GM12878 (cell line): Measurements from ENCODE around the gene SOX12. TPM values are rescaled to one million over a fixed set of nuclear protein-coding genes. Genes with fewer than 3 reads are reported as not detected.

Source experiments
- ATF7 ChIP-seq: fragments of 450-650 bp; IDR thresholded peaks from 2 replicates; pipeline ENCODE4 v1.6.1; 2016; ENCODE audit warnings: low read depth, mild to moderate bottlenecking
- ESRRA ChIP-seq: IDR thresholded peaks from 2 replicates; pipeline ENCODE4 v1.6.1; 2012; ENCODE audit warnings: mild to moderate bottlenecking, low read length, improper control_type of control experiment
- ETV6 ChIP-seq, 2 experiments: fragments of 450-650 bp in 1 of 2; IDR thresholded peaks in 1 of 2; conservative IDR thresholded peaks in 1 of 2; 2 replicates each; pipeline ENCODE4 v1.6.1; 2014; ENCODE audit warnings: antibody characterized with exemption in 1 of 2, borderline replicate concordance in 1 of 2, low read depth in 1 of 2, mild to moderate bottlenecking in 1 of 2, moderate library complexity in 1 of 2
- FOXK2 ChIP-seq: fragments of 450-650 bp; IDR thresholded peaks from 2 replicates; pipeline ENCODE4 v1.6.1; 2017; ENCODE audit warnings: mild to moderate bottlenecking, moderate library complexity
- GABPA ChIP-seq: IDR thresholded peaks from 2 replicates; pipeline ENCODE4 v1.6.1; 2014; ENCODE audit warnings: antibody characterized with exemption, low read depth, mild to moderate bottlenecking, inconsistent platforms
- HDAC2 ChIP-seq: fragments of 200-600 bp; sonication (generic); IDR thresholded peaks from 2 replicates; pipeline ENCODE4 v1.6.1; 2017
- MTA2 ChIP-seq: fragments of 450-650 bp; IDR thresholded peaks from 2 replicates; pipeline ENCODE4 v1.6.1; 2016; ENCODE audit warnings: low read depth, mild to moderate bottlenecking, moderate library complexity
- PML ChIP-seq: IDR thresholded peaks from 2 replicates; pipeline ENCODE4 v1.6.1; 2012; ENCODE audit warnings: low read length, inconsistent platforms
- RAD51 ChIP-seq: fragments of 450-650 bp; IDR thresholded peaks from 2 replicates; pipeline ENCODE4 v1.6.1; 2016; ENCODE audit warnings: moderate library complexity, mild to moderate bottlenecking, inconsistent platforms
- TBL1XR1 ChIP-seq: IDR thresholded peaks from 2 replicates; pipeline ENCODE4 v1.6.1; 2012; ENCODE audit warnings: low read depth, low read length, improper control_type of control experiment
- polyA plus RNA-seq, 11 experiments: library from polyadenylated mRNA; depleted of rRNA in 4 of 11; unstranded in 6 of 11; stranded (reverse) in 5 of 11; fragments of >200 nt; fragmentation: Nextera tagmentation in 4 of 11; fragmentation: Illumina TruSeq in 1 of 11; extraction: Ambion mirVana in 4 of 11; extraction: Trizol in 1 of 11; gene quantifications; 1 replicate in 1 of 11; 2 replicates in 10 of 11; pipeline versions ENCODE4 v1.2.1 to v1.2.3, GENCODE V29; 2011 to 2016; ENCODE audit warnings: inconsistent platforms in 2 of 11, missing spikeins in 2 of 11, low read depth in 1 of 11
- total RNA-seq, 4 experiments: library from RNA; depleted of rRNA in 3 of 4; stranded (reverse); fragments of >200 nt in 3 of 4; fragmentation: Illumina TruSeq in 1 of 4; extraction: Trizol in 1 of 4; gene quantifications; 2 replicates each; pipeline versions ENCODE4 v1.2.1 to v1.2.3, GENCODE V29; 2013 to 2021
- TF ChIP-seq, protein P1 (sequence below): IDR thresholded peaks from 2 replicates; pipeline ENCODE4 v1.6.1; 2011; ENCODE audit warnings: low read depth, mild to moderate bottlenecking, low read length, moderate library complexity, borderline replicate concordance; ENCODE audit errors: extremely low read depth
- TF ChIP-seq, protein P2 (sequence below): fragments of 450-650 bp; IDR thresholded peaks from 2 replicates; pipeline ENCODE4 v1.6.1; 2016; ENCODE audit warnings: mild to moderate bottlenecking, moderate library complexity, borderline replicate concordance
- TF ChIP-seq, protein P3 (sequence below): IDR thresholded peaks from 2 replicates; pipeline ENCODE4 v1.6.1; 2011; ENCODE audit warnings: borderline replicate concordance, low read depth, mild to moderate bottlenecking, moderate library complexity, low read length; ENCODE audit not compliant: insufficient read depth, poor library complexity, severe bottlenecking
- TF ChIP-seq, protein P4 (sequence below): fragments of 450-650 bp; formaldehyde crosslinking; IDR thresholded peaks from 2 replicates; pipeline ENCODE4 v1.4.0; 2020; ENCODE audit warnings: mild to moderate bottlenecking, moderate library complexity
- TF ChIP-seq, protein P5 (sequence below): fragments of 450-650 bp; IDR thresholded peaks from 2 replicates; pipeline ENCODE4 v1.6.1; 2017; ENCODE audit warnings: mild to moderate bottlenecking, moderate library complexity

The SOX12 gene
- total and polyA plus RNA-seq, 10 of the 15 experiments (the other 5 are each of a cell fraction or from before 2014, with no cell fraction given): 0.50 to 17.9 (median 1.4) TPM

DNA sequence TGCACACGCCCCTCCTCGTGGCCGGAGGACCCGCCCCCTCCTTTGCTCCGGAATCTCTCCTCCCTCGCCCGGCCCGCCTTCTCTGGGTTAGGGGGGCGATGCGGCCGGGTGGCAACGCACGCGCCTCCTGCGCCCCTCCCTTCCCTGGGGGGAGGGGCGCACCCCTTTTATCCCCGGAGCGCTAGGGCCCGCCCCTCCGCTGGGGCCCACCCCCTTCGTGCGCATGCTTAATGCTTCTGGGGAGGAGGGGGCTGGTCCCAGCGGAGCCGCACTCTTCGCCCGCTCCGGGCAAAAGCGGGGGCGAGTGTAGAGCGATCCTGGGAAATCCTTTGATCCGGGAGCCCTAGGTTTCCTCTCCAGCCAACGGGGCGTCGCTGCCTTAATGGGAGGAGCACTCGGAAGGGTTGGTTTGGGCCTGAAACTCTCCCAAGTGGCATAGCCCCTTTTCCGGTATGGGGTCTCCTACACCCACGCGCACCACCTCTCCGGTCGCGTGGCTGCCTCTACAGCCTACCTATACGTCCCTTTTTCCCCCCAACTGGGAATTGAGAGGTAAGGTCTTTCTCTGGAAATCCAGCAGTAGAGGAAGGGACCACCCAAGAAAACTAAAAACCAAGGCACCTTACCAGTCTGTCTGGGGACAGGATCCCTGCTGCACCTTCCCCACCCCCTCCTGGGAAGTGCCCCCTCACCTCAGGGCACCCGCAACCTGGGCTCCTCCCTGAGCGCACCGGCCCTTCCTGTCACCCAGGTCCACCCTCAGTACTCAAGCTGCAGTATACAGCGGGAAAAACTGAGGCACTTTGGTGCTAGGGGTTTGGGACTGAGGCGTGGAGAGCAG lies 2.1 kb downstream of the SOX12 start (continued):
- no peak for TF ChIP-seq MTA2
- TF ChIP-seq HDAC2: no peak
- no peak for TF ChIP-seq RAD51
- TF ChIP-seq, protein P1, sequence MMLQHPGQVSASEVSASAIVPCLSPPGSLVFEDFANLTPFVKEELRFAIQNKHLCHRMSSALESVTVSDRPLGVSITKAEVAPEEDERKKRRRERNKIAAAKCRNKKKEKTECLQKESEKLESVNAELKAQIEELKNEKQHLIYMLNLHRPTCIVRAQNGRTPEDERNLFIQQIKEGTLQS: no peak
- TF ChIP-seq PML: no peak
- no peak for TF ChIP-seq FOXK2
- TF ChIP-seq, protein P2, sequence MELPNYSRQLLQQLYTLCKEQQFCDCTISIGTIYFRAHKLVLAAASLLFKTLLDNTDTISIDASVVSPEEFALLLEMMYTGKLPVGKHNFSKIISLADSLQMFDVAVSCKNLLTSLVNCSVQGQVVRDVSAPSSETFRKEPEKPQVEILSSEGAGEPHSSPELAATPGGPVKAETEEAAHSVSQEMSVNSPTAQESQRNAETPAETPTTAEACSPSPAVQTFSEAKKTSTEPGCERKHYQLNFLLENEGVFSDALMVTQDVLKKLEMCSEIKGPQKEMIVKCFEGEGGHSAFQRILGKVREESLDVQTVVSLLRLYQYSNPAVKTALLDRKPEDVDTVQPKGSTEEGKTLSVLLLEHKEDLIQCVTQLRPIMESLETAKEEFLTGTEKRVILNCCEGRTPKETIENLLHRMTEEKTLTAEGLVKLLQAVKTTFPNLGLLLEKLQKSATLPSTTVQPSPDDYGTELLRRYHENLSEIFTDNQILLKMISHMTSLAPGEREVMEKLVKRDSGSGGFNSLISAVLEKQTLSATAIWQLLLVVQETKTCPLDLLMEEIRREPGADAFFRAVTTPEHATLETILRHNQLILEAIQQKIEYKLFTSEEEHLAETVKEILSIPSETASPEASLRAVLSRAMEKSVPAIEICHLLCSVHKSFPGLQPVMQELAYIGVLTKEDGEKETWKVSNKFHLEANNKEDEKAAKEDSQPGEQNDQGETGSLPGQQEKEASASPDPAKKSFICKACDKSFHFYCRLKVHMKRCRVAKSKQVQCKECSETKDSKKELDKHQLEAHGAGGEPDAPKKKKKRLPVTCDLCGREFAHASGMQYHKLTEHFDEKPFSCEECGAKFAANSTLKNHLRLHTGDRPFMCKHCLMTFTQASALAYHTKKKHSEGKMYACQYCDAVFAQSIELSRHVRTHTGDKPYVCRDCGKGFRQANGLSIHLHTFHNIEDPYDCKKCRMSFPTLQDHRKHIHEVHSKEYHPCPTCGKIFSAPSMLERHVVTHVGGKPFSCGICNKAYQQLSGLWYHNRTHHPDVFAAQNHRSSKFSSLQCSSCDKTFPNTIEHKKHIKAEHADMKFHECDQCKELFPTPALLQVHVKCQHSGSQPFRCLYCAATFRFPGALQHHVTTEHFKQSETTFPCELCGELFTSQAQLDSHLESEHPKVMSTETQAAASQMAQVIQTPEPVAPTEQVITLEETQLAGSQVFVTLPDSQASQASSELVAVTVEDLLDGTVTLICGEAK: no peak
- TF ChIP-seq ESRRA: no peak
- TF ChIP-seq, protein P3, sequence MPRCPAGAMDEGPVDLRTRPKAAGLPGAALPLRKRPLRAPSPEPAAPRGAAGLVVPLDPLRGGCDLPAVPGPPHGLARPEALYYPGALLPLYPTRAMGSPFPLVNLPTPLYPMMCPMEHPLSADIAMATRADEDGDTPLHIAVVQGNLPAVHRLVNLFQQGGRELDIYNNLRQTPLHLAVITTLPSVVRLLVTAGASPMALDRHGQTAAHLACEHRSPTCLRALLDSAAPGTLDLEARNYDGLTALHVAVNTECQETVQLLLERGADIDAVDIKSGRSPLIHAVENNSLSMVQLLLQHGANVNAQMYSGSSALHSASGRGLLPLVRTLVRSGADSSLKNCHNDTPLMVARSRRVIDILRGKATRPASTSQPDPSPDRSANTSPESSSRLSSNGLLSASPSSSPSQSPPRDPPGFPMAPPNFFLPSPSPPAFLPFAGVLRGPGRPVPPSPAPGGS: no peak
- TF ChIP-seq ATF7: peak; percentile 36; the same call in 1 of the 2 replicates
- TF ChIP-seq, protein P4, sequence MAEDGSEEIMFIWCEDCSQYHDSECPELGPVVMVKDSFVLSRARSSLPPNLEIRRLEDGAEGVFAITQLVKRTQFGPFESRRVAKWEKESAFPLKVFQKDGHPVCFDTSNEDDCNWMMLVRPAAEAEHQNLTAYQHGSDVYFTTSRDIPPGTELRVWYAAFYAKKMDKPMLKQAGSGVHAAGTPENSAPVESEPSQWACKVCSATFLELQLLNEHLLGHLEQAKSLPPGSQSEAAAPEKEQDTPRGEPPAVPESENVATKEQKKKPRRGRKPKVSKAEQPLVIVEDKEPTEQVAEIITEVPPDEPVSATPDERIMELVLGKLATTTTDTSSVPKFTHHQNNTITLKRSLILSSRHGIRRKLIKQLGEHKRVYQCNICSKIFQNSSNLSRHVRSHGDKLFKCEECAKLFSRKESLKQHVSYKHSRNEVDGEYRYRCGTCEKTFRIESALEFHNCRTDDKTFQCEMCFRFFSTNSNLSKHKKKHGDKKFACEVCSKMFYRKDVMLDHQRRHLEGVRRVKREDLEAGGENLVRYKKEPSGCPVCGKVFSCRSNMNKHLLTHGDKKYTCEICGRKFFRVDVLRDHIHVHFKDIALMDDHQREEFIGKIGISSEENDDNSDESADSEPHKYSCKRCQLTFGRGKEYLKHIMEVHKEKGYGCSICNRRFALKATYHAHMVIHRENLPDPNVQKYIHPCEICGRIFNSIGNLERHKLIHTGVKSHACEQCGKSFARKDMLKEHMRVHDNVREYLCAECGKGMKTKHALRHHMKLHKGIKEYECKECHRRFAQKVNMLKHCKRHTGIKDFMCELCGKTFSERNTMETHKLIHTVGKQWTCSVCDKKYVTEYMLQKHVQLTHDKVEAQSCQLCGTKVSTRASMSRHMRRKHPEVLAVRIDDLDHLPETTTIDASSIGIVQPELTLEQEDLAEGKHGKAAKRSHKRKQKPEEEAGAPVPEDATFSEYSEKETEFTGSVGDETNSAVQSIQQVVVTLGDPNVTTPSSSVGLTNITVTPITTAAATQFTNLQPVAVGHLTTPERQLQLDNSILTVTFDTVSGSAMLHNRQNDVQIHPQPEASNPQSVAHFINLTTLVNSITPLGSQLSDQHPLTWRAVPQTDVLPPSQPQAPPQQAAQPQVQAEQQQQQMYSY (CRISPR knock-in tag): no peak
- no peak for TF ChIP-seq TBL1XR1
- TF ChIP-seq ETV6 (conservative IDR thresholded peaks at IDR 0.05 in 1 of 2, IDR thresholded peaks at IDR 0.05 in 1 of 2; ENCODE audit: borderline replicate concordance in 1 of 2, low read depth in 1 of 2): no peak
- TF ChIP-seq GABPA: no peak
- TF ChIP-seq, protein P5, sequence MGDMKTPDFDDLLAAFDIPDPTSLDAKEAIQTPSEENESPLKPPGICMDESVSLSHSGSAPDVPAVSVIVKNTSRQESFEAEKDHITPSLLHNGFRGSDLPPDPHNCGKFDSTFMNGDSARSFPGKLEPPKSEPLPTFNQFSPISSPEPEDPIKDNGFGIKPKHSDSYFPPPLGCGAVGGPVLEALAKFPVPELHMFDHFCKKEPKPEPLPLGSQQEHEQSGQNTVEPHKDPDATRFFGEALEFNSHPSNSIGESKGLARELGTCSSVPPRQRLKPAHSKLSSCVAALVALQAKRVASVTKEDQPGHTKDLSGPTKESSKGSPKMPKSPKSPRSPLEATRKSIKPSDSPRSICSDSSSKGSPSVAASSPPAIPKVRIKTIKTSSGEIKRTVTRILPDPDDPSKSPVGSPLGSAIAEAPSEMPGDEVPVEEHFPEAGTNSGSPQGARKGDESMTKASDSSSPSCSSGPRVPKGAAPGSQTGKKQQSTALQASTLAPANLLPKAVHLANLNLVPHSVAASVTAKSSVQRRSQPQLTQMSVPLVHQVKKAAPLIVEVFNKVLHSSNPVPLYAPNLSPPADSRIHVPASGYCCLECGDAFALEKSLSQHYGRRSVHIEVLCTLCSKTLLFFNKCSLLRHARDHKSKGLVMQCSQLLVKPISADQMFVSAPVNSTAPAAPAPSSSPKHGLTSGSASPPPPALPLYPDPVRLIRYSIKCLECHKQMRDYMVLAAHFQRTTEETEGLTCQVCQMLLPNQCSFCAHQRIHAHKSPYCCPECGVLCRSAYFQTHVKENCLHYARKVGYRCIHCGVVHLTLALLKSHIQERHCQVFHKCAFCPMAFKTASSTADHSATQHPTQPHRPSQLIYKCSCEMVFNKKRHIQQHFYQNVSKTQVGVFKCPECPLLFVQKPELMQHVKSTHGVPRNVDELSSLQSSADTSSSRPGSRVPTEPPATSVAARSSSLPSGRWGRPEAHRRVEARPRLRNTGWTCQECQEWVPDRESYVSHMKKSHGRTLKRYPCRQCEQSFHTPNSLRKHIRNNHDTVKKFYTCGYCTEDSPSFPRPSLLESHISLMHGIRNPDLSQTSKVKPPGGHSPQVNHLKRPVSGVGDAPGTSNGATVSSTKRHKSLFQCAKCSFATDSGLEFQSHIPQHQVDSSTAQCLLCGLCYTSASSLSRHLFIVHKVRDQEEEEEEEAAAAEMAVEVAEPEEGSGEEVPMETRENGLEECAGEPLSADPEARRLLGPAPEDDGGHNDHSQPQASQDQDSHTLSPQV: no peak
